ENCODE measurements around the gene ZNF638. TPM values are rescaled to one million over a fixed set of nuclear protein-coding genes. Genes with fewer than 3 reads are reported as not detected.

Gene ZNF638
- polyA plus RNA-seq, 1 of the 3 experiments (the other 2 are of a cell fraction), result 28.1 TPM

GRCh38 chr2:71419145-71419544 lies 87.6 kb downstream of the ZNF638 start:
- no peak for DNase-seq
- Histone ChIP-seq H3K9me3 (no peaks in the 10 kb centered on the region), H3K4me1 (ENCODE audit: control insufficient read depth in 1 of 2, insufficient read depth in 2 of 2, low read depth in 1 of 2, low read length in 1 of 2) (no peaks in the 10 kb centered on the region; a peak in 1 of 4 replicates), H3K4me2 (no peak overlapping the region), H3K9ac (no peak overlapping the region), H2AFZ (ENCODE audit: low read depth) (no peak overlapping the region), H3K36me3 (replicated peaks in 1 of 2; ENCODE audit: control insufficient read depth in 1 of 2, insufficient read depth in 2 of 2, low read length in 1 of 2) (peaks cover 44 to 58% of the 10 kb centered on the region in 2 experiments), H3K27me3 (ENCODE audit: insufficient read depth) (no peaks in the 10 kb centered on the region), H3K4me3 (ENCODE audit: low read depth in 2 of 2, low read length in 1 of 2) (no peak overlapping the region), H3F3A (replicated peaks; ENCODE audit: insufficient read depth) (peaks cover 4% of the 10 kb centered on the region), H3K27ac (ENCODE audit: low read depth in 2 of 2, low read length in 1 of 2) (no peak overlapping the region), H3K9me2 (no peaks in the 10 kb centered on the region), H4K20me1 (ENCODE audit: insufficient read depth) (no peaks in the 10 kb centered on the region), H3K79me2 (ENCODE audit: insufficient read depth) (no peaks in the 10 kb centered on the region)
- TF ChIP-seq POLR2AphosphoS5 (IDR thresholded peaks at IDR 0.05; ENCODE audit: low read depth, low read length), result no peak
- WGBS (ENCODE audit: low lambda C conversion rate), result 95% methylated on average over 4 of the region's 4 CpGs
- ChIA-PET POLR2A (no interaction called here), CTCF (interaction anchor here (1.0 kb wide), 1 partner anchor 45 kb away, joined by 3 read pairs; no protein-coding TSS in a partner anchor)

GRCh38 chr2:71419976-71420375 lies 88.4 kb downstream of the ZNF638 start:
- Histone ChIP-seq H3F3A (replicated peaks; ENCODE audit: insufficient read depth) (peaks cover 4% of the 10 kb centered on the region), H3K27me3 (ENCODE audit: insufficient read depth) (no peaks in the 10 kb centered on the region), H3K27ac (ENCODE audit: low read depth in 2 of 2, low read length in 1 of 2) (no peak overlapping the region), H3K4me1 (ENCODE audit: control insufficient read depth in 1 of 2, insufficient read depth in 2 of 2, low read depth in 1 of 2, low read length in 1 of 2) (no peaks in the 10 kb centered on the region; a peak in 1 of 4 replicates), H3K4me2 (no peak overlapping the region), H3K4me3 (ENCODE audit: low read depth in 2 of 2, low read length in 1 of 2) (no peak overlapping the region), H2AFZ (ENCODE audit: low read depth) (no peak overlapping the region), H3K9ac (no peak overlapping the region), H3K9me3 (no peaks in the 10 kb centered on the region), H3K79me2 (ENCODE audit: insufficient read depth) (no peaks in the 10 kb centered on the region), H4K20me1 (ENCODE audit: insufficient read depth) (no peaks in the 10 kb centered on the region), H3K36me3 (replicated peaks in 1 of 2; ENCODE audit: control insufficient read depth in 1 of 2, insufficient read depth in 2 of 2, low read length in 1 of 2) (peaks cover 52 to 66% of the 10 kb centered on the region in 2 experiments), H3K9me2 (no peaks in the 10 kb centered on the region)
- TF ChIP-seq IRF3 (IDR thresholded peaks at IDR 0.05; ENCODE audit: low read depth, low read length) (no peak), TCF12 (IDR thresholded peaks at IDR 0.05) (no peak), REST (IDR thresholded peaks at IDR 0.05; ENCODE audit: low read depth, low read length) (no peak), RCOR1 (IDR thresholded peaks at IDR 0.05; ENCODE audit: low read length) (no peak)
- POLR2A ChIA-PET, result no interaction called here
- CTCF ChIA-PET, result no interaction called here
- DNase-seq, result no peak
- 89% methylated on average over 1 of the region's 1 CpG for WGBS (ENCODE audit: low lambda C conversion rate)

- POLR2A ChIA-PET, result no interaction called here
- Histone ChIP-seq H3F3A (replicated peaks; ENCODE audit: insufficient read depth) (peaks cover 4% of the 10 kb centered on the region), H3K27ac (ENCODE audit: low read depth in 2 of 2, low read length in 1 of 2) (no peak overlapping the region), H3K4me3 (ENCODE audit: low read depth in 2 of 2, low read length in 1 of 2) (no peak overlapping the region), H3K79me2 (ENCODE audit: insufficient read depth) (no peaks in the 10 kb centered on the region), H2AFZ (ENCODE audit: low read depth) (no peak overlapping the region), H3K9me3 (no peaks in the 10 kb centered on the region), H3K9ac (no peak overlapping the region), H3K27me3 (ENCODE audit: insufficient read depth) (no peaks in the 10 kb centered on the region), H4K20me1 (ENCODE audit: insufficient read depth) (no peaks in the 10 kb centered on the region), H3K9me2 (no peaks in the 10 kb centered on the region), H3K4me2 (no peak overlapping the region), H3K36me3 (replicated peaks in 1 of 2; ENCODE audit: control insufficient read depth in 1 of 2, insufficient read depth in 2 of 2, low read length in 1 of 2) (peaks cover 79 to 83% of the 10 kb centered on the region in 2 experiments), H3K4me1 (ENCODE audit: control insufficient read depth in 1 of 2, insufficient read depth in 2 of 2, low read depth in 1 of 2, low read length in 1 of 2) (no peaks in the 10 kb centered on the region; a peak in 1 of 4 replicates)
- WGBS (ENCODE audit: low lambda C conversion rate), result 97% methylated on average over 2 of the region's 2 CpGs
- no peak for DNase-seq
- TF ChIP-seq FOXJ3 (CRISPR knock-in tag; IDR thresholded peaks at IDR 0.05), result no peak
- no peak for TF ChIP-seq EP300 (IDR thresholded peaks at IDR 0.05; ENCODE audit: borderline replicate concordance in 1 of 2, low read depth in 1 of 2, low read length in 1 of 2)
- TF ChIP-seq PBX3 (IDR thresholded peaks at IDR 0.05), result no peak
- no peak for TF ChIP-seq USF2 (IDR thresholded peaks at IDR 0.05; ENCODE audit: borderline replicate concordance, low read depth, low read length)
- no peak for TF ChIP-seq NFIC (IDR thresholded peaks at IDR 0.05; ENCODE audit: borderline replicate concordance)
- no peak for TF ChIP-seq YY1 (IDR thresholded peaks at IDR 0.05; ENCODE audit: low read depth)
- TF ChIP-seq IRF3 (IDR thresholded peaks at IDR 0.05; ENCODE audit: low read depth, low read length), result no peak
- CTCF ChIA-PET, result interaction anchor here (1.9 kb wide), 1 partner anchor 38 kb away, joined by 4 read pairs; no protein-coding TSS in a partner anchor
Measured at GRCh38 chr2:71422786-71423185, 91.2 kb downstream of the ZNF638 start.
